ENCODE measurements around the gene SMIM23. TPM values are rescaled to one million over a fixed set of nuclear protein-coding genes. Genes with fewer than 3 reads are reported as not detected.

SMIM23 gene
- total and polyA plus RNA-seq, 2 of the 13 experiments (the other 11 are each of a cell fraction or from before 2014, with no cell fraction given): not detected

GRCh38 chr5:171826132-171826531 is 40.5 kb downstream of the SMIM23 start:
- 31% methylated on average over 5 of the region's 5 CpGs for WGBS (ENCODE audit: low lambda C conversion rate)
- FAIRE-seq (no peak), DNase-seq (ENCODE audit: low spot score) (no peak), ATAC-seq (no peak)
- in situ Hi-C loops (cut with HindIII; ENCODE audit: extremely low pct_ligation_motif_present, low pct_unique_long_range_greater_than_20kb) (no loop called here), intact Hi-C loops (cut with micrococcal nuclease; ENCODE audit: unreplicated experiment) (no loop called here)
- H3K4me3 ChIP-seq (replicated peaks in 1 of 3; ENCODE audit: insufficient read depth in 1 of 3, low read depth in 2 of 3, low read length in 3 of 3): no peak overlapping the region
- H3K79me2 ChIP-seq (ENCODE audit: insufficient read depth, low read length): no peaks in the 10 kb centered on the region
- no peak overlapping the region for H3K9ac ChIP-seq (ENCODE audit: insufficient read depth, low read depth, low read length)
- CTCF ChIA-PET (ENCODE audit: low intra/inter-chr PET ratio, low total read pairs): no interaction called here
- no peak overlapping the region for H2AFZ ChIP-seq (ENCODE audit: low read length)
- no peaks in the 10 kb centered on the region for H4K20me1 ChIP-seq (ENCODE audit: insufficient read depth, low read length)
- no peaks in the 10 kb centered on the region for H3K27me3 ChIP-seq (ENCODE audit: control insufficient read depth in 1 of 2, insufficient read depth in 2 of 2, low read length in 2 of 2)
- POLR2A ChIA-PET: no interaction called here
- H3K36me3 ChIP-seq (replicated peaks in 1 of 2; ENCODE audit: control insufficient read depth in 1 of 2, insufficient read depth in 2 of 2, low read length in 2 of 2): no peaks in the 10 kb centered on the region
- H3K9me3 ChIP-seq (ENCODE audit: low read length): no peaks in the 10 kb centered on the region
- no peak overlapping the region for H3K4me2 ChIP-seq (ENCODE audit: low read depth, low read length)
- no peaks in the 10 kb centered on the region for H3K4me1 ChIP-seq (ENCODE audit: insufficient read depth, low read length)
- no peak overlapping the region for H3K27ac ChIP-seq (ENCODE audit: extremely low read length, insufficient read depth, low read length)
- TF ChIP-seq TRIM22 (IDR thresholded peaks at IDR 0.05) (no peak), ZNF331 (CRISPR knock-in tag; IDR thresholded peaks at IDR 0.05) (no peak), DZIP1 (CRISPR knock-in tag; IDR thresholded peaks at IDR 0.05) (no peak), ZBTB44 (CRISPR knock-in tag; IDR thresholded peaks at IDR 0.05) (no peak), ZNF264 (CRISPR knock-in tag; IDR thresholded peaks at IDR 0.05) (no peak), JUNB (CRISPR knock-in tag; IDR thresholded peaks at IDR 0.05; ENCODE audit: borderline replicate concordance) (no peak), ZSCAN30 (CRISPR knock-in tag; IDR thresholded peaks at IDR 0.05) (no peak), KLF13 (CRISPR knock-in tag; IDR thresholded peaks at IDR 0.05) (no peak), ZSCAN29 (CRISPR knock-in tag; conservative IDR thresholded peaks at IDR 0.05) (no peak), ZNF687 (CRISPR knock-in tag; IDR thresholded peaks at IDR 0.05) (no peak)
- BruUV-seq (replicated peaks): no TSS peak
